ENCODE results near the gene ZNF367.

GRCh38 chr9:96418083-96418919 is at the start of gene ZNF367:
- TF ChIP-seq POLR2A (IDR thresholded peaks at IDR 0.05; ENCODE audit: low read depth, low read length) (no peak), POLR2AphosphoS5 (IDR thresholded peaks at IDR 0.05; ENCODE audit: low read depth, low read length) (no peak), TAF1 (IDR thresholded peaks at IDR 0.05; ENCODE audit: low read depth, low read length) (no peak), POU2F2 (IDR thresholded peaks at IDR 0.05; ENCODE audit: low read depth, low read length) (no peak), PAX5 (IDR thresholded peaks at IDR 0.05; ENCODE audit: insufficient read depth, low read length, severe bottlenecking) (no peak), SPI1 (IDR thresholded peaks at IDR 0.05; ENCODE audit: low read depth, low read length) (no peak)
